MCF 10A (cell line): ENCODE measurements around the gene MLNR. TPM values are rescaled to one million over a fixed set of nuclear protein-coding genes. Genes with fewer than 3 reads are reported as not detected.

Experiments
- BruUV-seq: library from RNA; stranded (reverse); fragments of 400-500 nt; replicated peaks from 2 replicates; lab custom pipeline; 2021; lab: Mats Ljungman, UMichigan
- CTCF ChIA-PET: fragments of 300-600 bp; sonication (Branson Sonifier 250); formaldehyde crosslinking; extraction: SDS; loops from one replicate; lab custom pipeline; 2021; ENCODE audit warnings: antibody characterized with exemption, inconsistent platforms; lab: Yijun Ruan, JAX
- POLR2A ChIA-PET: fragments of 300-600, 350-650 bp; sonication (Branson Sonifier 250); formaldehyde crosslinking; extraction: SDS; loops from one replicate; lab custom pipeline; 2020; ENCODE audit warnings: antibody characterized with exemption, inconsistent platforms; lab: Yijun Ruan, JAX
- DNase-seq: peaks from one replicate; pipeline ENCODE4 v3.0.0-alpha.2; 2018; ENCODE audit not compliant: unreplicated experiment
- H3K27ac Mint-ChIP-seq: one replicate; pipeline ENCODE4 v1.8.0; 2022; ENCODE audit warnings: mild to moderate bottlenecking, low read depth, mixed read lengths; ENCODE audit not compliant: unreplicated experiment
- H3K27me3 Mint-ChIP-seq: one replicate; pipeline ENCODE4 v1.8.0; 2022; ENCODE audit warnings: mixed read lengths; ENCODE audit not compliant: insufficient read depth, unreplicated experiment
- H3K36me3 Mint-ChIP-seq: one replicate; pipeline ENCODE4 v1.8.0; 2022; ENCODE audit warnings: mild to moderate bottlenecking, moderate library complexity, mixed read lengths; ENCODE audit not compliant: insufficient read depth, unreplicated experiment
- H3K4me1 Mint-ChIP-seq: one replicate; pipeline ENCODE4 v1.8.0; 2022; ENCODE audit warnings: mixed read lengths; ENCODE audit not compliant: insufficient read depth, unreplicated experiment
- H3K4me3 Mint-ChIP-seq: one replicate; pipeline ENCODE4 v1.8.0; 2022; ENCODE audit warnings: mild to moderate bottlenecking, moderate library complexity, mixed read lengths; ENCODE audit not compliant: unreplicated experiment
- H3K9me3 Mint-ChIP-seq: one replicate; pipeline ENCODE4 v1.8.0; 2022; ENCODE audit warnings: mixed read lengths; ENCODE audit not compliant: unreplicated experiment
- intact Hi-C: fragments of 100-400 bp; cut with micrococcal nuclease; formaldehyde crosslinking; loops from 2 replicates; pipeline ENCODE4 v1.14.1; 2022
- total RNA-seq: library from RNA; stranded (reverse); gene quantifications from 2 replicates; pipeline ENCODE4 v1.2.3, GENCODE V29; 2022
- TF ChIP-seq, protein P1 (sequence below): fragments of 200-600 bp; IDR thresholded peaks from one replicate; pipeline ENCODE4 v1.8.0; 2022; ENCODE audit warnings: antibody characterized with exemption, mild to moderate bottlenecking; ENCODE audit not compliant: unreplicated experiment

Gene MLNR
- total RNA-seq, 1 experiment from 2014 or later: not detected

DNA sequence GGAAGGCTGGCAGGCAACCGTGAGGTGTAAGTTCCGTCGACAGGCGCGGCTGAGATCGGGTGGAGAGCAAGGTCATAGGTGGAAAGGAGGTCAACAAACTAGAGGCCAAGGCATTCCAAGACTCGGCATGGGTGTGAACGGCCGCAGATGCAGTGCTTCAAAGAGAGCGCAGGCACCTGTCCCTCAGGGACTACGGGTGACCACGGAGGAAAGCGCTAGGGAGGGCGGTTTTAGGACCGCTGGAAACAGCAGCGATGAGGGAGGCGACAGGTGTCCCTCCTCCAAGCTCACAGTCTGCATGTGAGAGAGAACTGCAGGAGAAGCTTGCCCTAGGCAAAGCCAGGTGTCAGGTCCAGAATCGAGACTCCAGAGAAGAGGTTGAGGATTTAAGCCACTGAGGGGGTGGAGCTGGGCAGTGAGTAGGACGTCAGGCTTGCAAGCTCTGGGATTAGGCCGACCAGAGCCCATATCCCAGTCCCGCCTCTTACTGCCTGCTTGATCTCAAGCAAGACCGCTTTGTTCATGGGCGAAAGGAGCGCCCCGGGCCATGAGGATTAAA, 1.6 kb upstream of the MLNR start:
- H3K27ac Mint-ChIP-seq: no peak overlapping the region
- ChIA-PET CTCF (interaction anchor here (0.6 kb wide), 1 partner anchor 1587 kb away, joined by 4 read pairs; no protein-coding TSS in a partner anchor), POLR2A (no interaction called here)
- no peaks in the 10 kb centered on the region for H3K4me1 Mint-ChIP-seq
- no peaks in the 10 kb centered on the region for H3K36me3 Mint-ChIP-seq
- DNase-seq: no peak
- TF ChIP-seq, protein P1, sequence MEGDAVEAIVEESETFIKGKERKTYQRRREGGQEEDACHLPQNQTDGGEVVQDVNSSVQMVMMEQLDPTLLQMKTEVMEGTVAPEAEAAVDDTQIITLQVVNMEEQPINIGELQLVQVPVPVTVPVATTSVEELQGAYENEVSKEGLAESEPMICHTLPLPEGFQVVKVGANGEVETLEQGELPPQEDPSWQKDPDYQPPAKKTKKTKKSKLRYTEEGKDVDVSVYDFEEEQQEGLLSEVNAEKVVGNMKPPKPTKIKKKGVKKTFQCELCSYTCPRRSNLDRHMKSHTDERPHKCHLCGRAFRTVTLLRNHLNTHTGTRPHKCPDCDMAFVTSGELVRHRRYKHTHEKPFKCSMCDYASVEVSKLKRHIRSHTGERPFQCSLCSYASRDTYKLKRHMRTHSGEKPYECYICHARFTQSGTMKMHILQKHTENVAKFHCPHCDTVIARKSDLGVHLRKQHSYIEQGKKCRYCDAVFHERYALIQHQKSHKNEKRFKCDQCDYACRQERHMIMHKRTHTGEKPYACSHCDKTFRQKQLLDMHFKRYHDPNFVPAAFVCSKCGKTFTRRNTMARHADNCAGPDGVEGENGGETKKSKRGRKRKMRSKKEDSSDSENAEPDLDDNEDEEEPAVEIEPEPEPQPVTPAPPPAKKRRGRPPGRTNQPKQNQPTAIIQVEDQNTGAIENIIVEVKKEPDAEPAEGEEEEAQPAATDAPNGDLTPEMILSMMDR: no peak
- H3K9me3 Mint-ChIP-seq: peaks cover 8% of the 10 kb centered on the region
- BruUV-seq: no TSS peak
- intact Hi-C loops: no loop called here
- no peak overlapping the region for H3K4me3 Mint-ChIP-seq
- H3K27me3 Mint-ChIP-seq: no peaks in the 10 kb centered on the region

DNA sequence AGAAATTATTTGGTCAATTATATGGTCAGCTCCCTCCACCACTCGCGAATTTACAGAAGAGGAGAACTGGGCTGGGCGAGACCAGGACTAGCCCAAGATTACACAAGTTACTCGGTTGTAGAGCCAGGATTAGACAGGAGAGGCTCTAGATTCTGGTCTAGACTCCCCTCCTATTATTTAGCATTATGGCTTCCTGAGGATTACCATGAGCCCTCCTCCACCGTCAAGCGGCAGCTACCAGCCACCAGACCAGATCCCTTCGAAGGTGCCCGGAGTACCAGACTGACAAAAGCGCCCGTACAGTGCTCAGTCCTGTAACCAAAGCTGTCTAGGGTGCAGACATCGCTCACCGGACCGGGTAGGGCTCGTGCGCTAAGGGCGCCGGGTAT, 497 bp upstream of the MLNR start:
- Mint-ChIP-seq H3K27me3 (no peaks in the 10 kb centered on the region), H3K27ac (no peak overlapping the region), H3K36me3 (no peaks in the 10 kb centered on the region), H3K9me3 (peaks cover 8% of the 10 kb centered on the region), H3K4me3 (no peak overlapping the region), H3K4me1 (no peaks in the 10 kb centered on the region)
- BruUV-seq: no TSS peak
- ChIA-PET CTCF (no interaction called here), POLR2A (no interaction called here)
- DNase-seq: no peak
- intact Hi-C loops: no loop called here
- TF ChIP-seq, protein P1: no peak

DNA sequence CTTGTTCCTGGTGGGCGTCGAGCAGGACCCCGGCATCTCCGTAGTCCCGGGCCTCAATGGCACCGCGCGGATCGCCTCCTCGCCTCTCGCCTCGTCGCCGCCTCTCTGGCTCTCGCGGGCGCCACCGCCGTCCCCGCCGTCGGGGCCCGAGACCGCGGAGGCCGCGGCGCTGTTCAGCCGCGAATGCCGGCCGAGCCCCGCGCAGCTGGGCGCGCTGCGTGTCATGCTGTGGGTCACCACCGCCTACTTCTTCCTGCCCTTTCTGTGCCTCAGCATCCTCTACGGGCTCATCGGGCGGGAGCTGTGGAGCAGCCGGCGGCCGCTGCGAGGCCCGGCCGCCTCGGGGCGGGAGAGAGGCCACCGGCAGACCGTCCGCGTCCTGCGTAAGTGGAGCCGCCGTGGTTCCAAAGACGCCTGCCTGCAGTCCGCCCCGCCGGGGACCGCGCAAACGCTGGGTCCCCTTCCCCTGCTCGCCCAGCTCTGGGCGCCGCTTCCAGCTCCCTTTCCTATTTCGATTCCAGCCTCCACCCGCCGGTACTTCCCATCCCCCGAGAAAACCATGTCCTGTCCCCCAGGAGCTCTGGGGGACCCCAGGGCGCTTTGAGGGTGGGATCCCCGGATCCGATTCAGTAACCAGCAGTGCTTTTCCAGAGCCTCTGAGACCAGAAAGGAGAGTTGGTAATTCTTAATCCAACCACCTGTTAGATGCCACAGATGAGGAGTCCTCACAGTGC, 885 bp downstream of the MLNR start:
- TF ChIP-seq, protein P1: no peak
- POLR2A ChIA-PET: no interaction called here
- no peak overlapping the region for H3K27ac Mint-ChIP-seq
- no TSS peak for BruUV-seq
- CTCF ChIA-PET: interaction anchor here (0.6 to 0.7 kb wide), 3 partner anchors 10 to 261 kb away, joined by 3 to 5 read pairs (median 3); no protein-coding TSS in a partner anchor
- no peak for DNase-seq
- no peaks in the 10 kb centered on the region for H3K27me3 Mint-ChIP-seq
- H3K9me3 Mint-ChIP-seq: peaks cover 8% of the 10 kb centered on the region
- no peak overlapping the region for H3K4me3 Mint-ChIP-seq
- H3K36me3 Mint-ChIP-seq: no peaks in the 10 kb centered on the region
- intact Hi-C loops: no loop called here
- H3K4me1 Mint-ChIP-seq: peaks cover 5% of the 10 kb centered on the region

DNA sequence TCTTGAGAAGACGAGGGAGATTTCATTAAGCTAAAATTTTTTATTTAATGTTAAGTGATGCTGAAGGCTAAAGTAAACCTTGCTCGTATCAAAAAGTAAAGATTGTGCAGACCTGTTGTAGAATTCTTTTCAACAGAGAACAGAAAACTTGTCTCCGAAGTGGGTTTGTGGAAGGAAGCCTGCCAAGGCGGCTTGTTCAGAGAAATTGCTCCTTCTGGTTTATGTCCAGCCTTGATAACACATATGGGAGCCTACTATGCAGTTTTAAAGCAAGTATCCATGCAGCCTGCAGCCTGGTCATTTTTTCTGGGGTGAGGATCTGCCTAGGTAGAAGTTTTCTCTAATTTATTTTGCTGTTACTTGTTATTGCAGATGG, 1.4 kb downstream of the MLNR start:
- intact Hi-C loops: no loop called here
- no peaks in the 10 kb centered on the region for H3K27me3 Mint-ChIP-seq
- peaks cover 5% of the 10 kb centered on the region for H3K4me1 Mint-ChIP-seq
- no peak for DNase-seq
- H3K4me3 Mint-ChIP-seq: no peak overlapping the region
- TF ChIP-seq, protein P1: no peak
- peaks cover 8% of the 10 kb centered on the region for H3K9me3 Mint-ChIP-seq
- POLR2A ChIA-PET: no interaction called here
- no peak overlapping the region for H3K27ac Mint-ChIP-seq
- no TSS peak for BruUV-seq
- no peaks in the 10 kb centered on the region for H3K36me3 Mint-ChIP-seq
- CTCF ChIA-PET: interaction anchor here (0.7 kb wide), 2 partner anchors 10 to 125 kb away, joined by 3 read pairs; no protein-coding TSS in a partner anchor
